Nucleus accumbens (tissue), 56 donors: ENCODE data around the gene CTDSP2.
"Not testable (repeated sequence)": the region's sequence is repeated elsewhere in the genome, so short reads cannot be mapped to it uniquely, and the experiment has no call there.

ENCODE experiments used
- DNase-seq, 56 donors: peaks; one replicate each; lab custom pipeline; 2025; lab: John Stamatoyannopoulos, UW

The CTDSP2 gene

DNA sequence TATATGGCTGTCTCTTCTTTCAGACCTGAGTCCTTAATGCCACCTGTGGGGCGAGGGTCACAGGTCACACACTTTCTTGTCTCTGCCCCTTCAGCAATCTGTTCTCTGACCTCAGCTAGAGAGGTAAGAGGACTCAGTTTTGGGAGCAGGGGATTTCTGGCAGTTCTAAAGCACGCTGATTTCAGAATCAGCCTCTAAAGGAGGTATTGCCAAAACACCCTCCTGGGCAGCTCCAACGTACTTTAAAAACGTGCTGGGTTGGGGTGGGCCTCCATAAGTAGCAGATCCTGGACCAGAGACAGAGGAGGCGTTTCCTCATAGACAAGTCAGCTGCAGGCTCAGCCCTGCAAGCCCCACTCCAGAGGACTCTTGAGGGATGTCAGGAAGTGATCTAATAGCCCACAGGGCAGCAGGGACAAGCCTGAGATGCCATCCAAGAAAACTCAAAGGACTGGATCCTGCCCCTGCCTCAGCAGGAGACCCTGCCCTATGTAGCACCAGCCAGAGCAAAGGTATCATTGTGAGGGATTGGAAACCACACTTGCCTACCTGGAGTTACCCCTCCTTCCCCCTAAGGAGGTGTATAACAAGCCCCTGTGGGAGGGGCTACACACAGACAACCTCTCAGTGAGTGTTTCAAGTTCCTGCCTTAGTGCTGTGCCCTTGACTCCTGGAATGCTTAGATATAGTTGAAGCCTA is 8.5 kb downstream of the CTDSP2 start:
- no peak for DNase-seq

- peak in 41 of 56 donors; percentile 8 to 76 (median 32) for DNase-seq
Observed at GRCh38 chr12:57836442-57837375, 9.8 kb downstream of the CTDSP2 start.

DNA sequence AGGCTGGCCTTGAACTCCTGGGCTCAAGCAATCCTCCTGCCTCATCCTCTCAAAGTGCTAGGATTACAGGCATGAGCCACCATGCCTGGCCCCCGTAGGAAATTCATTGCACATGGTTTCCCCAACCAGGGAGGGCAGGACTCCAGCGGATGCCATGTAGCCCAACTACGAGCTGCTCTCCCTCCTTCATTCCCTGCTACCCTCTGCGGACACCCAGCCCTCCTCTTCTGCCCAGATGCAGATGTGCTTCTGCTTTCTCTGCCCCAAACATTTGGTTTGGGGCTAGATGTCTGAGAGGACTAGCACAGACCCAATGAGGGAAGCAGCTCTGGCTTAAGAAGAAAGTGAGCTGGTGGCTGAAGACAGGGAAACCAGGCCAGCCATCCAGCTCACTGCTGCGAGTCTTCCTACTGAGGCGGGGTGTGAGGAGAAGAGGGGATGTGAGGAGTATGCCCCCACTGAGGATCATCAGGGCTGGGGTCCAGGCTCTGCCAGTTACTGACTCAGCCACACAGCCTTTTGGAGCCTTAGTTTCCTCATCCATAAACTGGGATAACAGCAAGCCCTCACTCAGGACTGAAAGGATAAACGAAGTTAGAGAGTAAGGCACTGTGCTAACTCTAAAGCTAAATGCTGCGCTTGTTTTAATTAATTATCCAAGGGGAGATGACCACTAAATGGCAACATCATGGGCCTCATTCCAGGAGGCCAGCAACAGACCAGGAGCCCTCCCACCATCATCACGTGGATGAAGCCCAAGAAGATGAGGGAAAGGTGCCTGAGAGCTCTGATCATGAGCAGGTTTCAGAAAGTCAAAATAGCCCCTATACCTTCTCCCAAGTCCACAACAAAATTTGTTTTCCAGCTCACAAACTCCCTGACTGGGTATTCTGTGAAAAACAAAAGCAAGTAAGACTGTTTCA is 10.9 kb downstream of the CTDSP2 start:
- no peak for DNase-seq

DNA sequence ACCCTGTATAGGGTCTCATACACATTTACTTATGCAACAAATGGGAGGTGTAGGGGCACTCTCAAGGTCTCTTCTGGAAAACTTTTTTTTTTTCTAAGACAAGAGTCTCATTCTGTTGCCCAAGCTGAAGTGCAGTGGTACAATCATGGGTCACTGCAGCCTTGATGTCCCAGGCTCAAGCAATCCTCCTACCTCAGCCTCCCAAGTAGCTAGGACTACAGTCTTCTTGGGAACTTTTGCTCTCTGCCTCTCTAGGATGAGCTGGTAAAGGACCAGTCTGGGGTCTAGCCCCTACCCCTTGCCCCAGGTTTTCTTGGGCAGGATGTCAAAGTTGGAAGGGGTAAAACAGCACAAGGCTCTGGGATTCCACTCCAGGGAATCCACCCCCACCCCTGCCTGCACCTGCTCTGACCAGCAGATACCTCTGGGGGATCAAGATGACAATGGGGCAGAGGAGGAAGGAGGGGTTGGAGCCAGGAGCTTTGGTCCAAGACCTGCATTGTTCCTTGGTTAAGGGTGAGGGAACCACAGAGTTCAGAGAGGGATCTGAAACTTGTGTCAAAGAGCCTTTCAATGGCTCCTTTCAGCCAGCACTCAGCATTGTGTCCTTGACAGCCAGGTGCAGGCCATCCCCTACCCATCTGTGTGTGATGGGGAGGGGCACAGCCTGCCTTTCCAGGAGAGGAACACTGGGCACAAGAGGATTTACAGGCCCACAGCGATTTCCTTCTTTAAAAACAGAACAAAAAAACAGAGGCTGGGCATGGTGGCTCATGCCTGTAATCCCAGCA is 12.2 kb downstream of the CTDSP2 start:
- no peak for DNase-seq

DNA sequence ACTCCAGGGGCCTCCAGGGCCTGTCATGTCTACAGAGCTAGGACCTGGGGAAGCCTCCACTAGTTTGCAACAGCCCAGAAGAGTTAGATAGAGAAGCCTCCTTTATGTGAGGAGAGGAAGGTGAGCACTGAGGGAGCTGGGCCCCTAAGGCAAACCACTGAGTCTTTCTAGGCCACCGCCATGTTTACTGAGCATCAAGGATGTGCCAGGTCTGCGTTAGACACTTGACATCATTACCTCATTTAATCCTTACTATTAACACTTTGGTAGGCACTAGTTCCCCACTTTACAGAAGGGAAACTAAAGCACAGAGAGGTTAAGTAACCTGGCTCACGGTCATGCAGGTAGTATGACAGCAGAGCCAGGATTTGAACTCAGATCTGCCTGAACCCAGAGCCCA is 12.9 kb downstream of the CTDSP2 start:
- no peak for DNase-seq

DNA sequence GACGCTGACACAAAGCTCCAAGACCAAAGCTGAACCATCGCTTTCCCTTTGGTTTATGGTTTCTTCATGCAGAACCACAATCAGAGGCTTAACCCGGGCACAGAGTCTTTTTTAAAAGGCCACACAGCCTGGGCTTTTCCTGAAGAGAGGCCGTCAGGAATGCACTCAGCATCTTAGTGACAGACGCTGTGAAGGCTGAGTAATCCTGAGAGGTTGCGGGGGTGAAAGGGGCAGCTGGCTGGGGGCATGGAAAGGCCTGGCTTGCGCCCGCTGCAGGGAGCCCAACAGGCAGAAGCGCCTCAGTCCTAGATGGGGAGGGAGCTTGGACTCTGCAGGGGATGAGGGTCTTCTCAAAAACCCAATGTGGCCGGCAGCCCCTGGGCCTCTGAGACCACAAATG is 13.6 kb downstream of the CTDSP2 start:
- DNase-seq, result no peak

GRCh38 chr12:57830393-57830792 is 16.1 kb downstream of the CTDSP2 start:
- DNase-seq, result no peak

GRCh38 chr12:57829025-57829777 is 17.3 kb downstream of the CTDSP2 start:
- DNase-seq, result no peak

- no peak for DNase-seq
Observed at GRCh38 chr12:57826966-57827365, 19.6 kb downstream of the CTDSP2 start.

DNA sequence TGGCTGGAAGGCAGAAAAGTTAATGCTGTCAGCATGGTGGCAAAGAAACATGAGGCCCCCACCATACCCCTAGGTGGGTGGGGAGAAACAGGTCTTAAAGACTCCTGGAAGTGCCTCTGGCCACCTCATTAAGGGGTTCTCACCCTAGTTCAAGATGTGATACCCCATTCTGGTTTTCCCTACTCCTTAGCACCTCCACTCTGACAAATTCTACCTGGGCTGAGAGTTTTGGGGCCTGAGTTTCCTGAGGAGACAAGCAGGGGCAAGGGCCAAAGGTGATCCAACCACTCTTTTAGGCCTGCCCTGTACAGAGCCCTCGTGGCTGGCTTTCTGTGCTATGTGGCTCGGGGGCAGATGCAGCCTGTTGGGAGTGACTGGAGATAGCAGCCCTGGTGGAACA is 20.1 kb downstream of the CTDSP2 start:
- no peak for DNase-seq

GRCh38 chr12:57825451-57825850 is 21.1 kb downstream of the CTDSP2 start:
- no peak for DNase-seq

- DNase-seq, result no peak
Observed at GRCh38 chr12:57823908-57824640, 22.5 kb downstream of the CTDSP2 start.

GRCh38 chr12:57823131-57823907 is 23.2 kb downstream of the CTDSP2 start:
- no peak for DNase-seq

DNA sequence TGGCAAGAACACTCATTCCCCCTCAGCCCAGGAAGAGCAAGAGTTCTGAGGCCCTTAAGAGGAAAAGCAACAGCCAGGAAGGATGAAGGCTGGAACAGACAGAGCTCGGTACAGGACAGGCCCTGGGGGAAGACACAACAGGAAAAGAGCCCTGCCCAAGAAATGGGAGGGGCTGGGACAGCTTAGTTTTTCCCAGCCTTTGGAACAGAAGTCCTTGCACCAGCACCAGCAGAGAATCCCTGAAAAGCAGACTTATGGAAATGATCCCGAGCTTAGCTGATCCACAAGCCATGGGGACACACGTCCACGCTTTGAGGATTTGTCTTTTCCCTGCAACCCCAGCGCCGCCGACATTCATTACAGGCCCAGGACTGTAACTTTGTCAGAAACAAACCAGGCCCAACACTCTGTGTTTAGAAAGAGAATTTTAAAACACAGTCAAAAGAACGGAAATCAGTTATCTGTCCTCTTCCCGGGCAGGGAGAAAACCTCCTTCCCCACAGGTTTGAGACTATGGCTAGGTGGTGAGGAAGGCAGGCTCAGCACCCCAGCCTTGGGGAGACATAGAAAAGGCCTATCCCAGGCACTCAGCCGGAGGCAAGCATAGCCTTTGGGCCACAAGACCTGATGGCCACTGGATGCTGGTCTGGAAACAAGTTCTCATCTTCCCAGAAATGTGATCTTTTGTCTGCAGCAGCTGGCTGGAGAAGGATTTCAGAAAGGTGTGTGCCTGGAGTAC is 24.0 kb downstream of the CTDSP2 start:
- DNase-seq, result no peak

DNA sequence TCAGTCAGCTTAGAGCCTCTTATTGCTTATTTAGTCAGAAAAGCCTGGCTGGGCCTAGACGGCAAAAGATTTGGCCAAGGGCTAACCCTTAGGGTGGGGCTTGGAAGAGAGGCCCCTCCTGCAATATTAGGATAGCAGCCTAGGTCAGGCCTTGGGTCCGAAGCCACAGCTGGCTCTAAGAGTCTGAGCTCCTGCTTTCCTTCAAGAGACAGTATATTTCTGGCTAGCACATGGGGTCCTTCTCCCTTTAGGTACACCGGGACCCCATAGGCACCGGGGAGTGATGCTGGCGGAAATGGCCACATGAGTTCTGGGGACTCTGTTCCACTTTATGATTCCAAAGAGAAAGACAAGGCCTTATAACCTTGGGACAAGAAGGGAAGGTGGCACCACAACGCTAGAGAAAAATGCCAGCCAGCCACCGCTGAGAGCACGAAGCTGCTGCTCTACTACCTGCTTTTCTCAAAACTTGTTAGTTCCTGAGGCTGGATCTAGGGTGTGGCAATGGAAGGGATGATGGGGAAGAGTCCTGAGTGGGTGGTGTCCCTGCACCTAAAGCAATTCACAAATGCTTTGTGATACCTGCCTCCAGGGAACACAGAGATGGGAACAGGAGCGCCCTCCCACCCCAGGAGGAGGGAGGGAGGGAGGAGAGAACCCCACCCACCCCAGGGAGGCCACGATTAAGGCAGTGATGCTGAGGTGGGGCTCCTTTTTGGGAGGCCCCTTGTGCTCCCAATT is 24.9 kb downstream of the CTDSP2 start:
- peak in 26 of 56 donors; percentile 6 to 79 (median 44) for DNase-seq

- not testable (repeated sequence) for DNase-seq
Observed at GRCh38 chr12:57821015-57821414, 25.5 kb downstream of the CTDSP2 start.
